Stimulated activated CD8-positive, alpha-beta memory T cell treated with anti-CD3 and anti-CD28 coated beads, Interleukin-12 subunit alpha, Interleukin-12 subunit beta, amount 100 ng/mL, for 1 hour (primary cell): Measurements from ENCODE around the gene LRRC52.

Experiments
- DNase-seq: peaks from one replicate; pipeline ENCODE4 v3.0.0-alpha.2; 2020; ENCODE audit warnings: low read depth

LRRC52 gene, protein sequence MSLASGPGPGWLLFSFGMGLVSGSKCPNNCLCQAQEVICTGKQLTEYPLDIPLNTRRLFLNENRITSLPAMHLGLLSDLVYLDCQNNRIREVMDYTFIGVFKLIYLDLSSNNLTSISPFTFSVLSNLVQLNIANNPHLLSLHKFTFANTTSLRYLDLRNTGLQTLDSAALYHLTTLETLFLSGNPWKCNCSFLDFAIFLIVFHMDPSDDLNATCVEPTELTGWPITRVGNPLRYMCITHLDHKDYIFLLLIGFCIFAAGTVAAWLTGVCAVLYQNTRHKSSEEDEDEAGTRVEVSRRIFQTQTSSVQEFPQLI

DNA sequence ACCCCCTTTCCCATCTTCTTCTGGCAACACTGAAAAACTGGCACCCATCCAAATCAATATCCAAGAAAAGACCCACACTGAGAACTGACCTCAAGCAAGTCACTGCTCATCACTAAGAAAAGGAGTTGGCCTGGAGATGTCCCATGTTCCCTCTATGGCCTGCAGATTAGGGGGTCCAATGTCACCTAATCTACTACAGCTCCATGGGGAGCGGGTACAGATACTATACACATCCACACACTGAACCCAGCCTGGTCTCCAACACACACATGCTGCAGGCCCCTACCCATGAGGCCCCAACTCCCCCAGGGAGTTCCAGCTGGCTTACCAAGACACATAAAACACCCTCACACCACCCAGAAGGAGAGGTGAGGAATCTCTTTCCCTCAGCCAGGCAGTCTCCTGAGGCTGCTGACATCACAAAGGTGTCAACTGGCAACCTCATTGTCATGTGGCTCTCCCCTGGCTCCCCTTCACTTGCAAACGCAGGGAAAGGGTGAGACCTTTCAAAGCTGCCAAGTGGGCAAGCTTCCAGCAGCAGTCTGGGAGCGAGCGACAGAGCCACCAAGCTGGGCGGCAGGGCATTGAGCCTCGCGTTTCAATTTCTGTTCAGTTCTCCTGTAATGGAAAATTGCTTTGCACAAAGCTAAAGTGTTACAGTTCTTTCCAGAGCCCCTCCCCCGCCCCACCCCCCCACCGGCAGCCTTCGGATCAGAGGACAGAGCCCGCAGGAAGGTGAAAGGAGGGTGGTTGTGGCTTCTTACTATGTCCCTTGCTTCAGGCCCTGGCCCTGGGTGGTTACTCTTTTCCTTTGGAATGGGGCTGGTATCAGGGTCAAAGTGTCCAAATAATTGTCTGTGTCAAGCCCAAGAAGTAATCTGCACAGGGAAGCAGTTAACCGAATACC, at the start of gene LRRC52:
LRRC52 (plus strand) TSS at position 469 of the 907 bp plus-strand sequence; CDS start at position 766, 297 bp downstream.
- DNase-seq, result no peak

DNA sequence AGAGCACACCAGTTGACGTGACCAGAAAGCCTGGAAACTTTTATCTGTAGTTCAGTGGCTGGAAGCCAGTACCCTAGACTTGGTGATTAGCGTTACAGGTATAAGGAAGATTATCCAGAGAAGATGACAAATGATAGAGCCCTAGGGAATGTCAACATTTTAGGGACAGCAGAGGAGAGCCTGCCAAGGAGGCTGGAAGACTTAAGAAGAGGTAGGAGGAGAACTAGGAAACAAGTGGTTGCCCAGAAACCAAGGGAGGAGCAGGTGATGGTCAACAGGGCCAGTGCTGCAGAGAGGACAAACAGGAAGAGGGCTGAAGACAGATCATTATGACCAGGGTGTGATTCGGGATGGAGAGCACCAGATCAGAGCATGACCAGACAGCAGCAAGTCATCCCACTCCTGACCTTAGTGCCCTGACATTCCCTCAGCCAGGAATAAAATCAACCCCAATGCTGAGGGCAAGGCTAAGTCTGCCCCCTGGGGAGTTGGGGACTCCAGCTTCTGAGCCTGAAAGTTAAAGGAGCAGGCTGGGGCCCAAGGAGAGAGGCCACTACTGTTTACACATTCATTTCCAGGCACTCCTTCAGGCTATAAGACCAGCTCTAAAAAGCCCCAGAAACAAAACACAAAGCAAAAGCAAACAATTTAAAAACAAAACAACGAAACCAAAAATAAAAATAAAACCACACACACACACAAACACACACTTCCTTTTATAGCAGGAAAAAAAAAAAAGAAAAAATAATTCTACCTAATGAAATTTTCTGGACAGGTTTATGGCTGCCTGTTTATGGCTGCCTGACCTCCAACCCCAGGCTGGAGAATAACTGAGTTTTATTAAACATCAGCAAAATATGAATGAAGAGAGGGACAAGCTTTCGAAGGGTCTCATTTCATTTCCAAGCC, 48.6 kb upstream of the LRRC52 start:
- DNase-seq, result no peak

DNA sequence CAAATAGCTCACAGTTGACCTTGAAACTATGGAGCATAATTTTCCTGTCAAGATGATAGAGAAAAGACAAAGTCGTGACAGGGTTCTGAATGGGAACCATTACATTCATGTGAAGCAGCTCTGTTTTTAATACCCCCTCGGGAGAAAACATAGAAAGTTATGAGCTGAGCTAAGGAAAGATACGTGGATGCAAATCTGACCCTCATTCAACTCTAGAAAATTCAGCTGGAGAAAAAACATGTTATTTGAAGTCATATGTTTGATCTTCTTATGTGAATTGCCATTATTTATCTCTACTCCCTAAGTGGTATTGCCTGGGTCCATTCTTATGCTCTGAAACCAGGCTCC, 48.0 kb upstream of the LRRC52 start:
- no peak for DNase-seq

DNA sequence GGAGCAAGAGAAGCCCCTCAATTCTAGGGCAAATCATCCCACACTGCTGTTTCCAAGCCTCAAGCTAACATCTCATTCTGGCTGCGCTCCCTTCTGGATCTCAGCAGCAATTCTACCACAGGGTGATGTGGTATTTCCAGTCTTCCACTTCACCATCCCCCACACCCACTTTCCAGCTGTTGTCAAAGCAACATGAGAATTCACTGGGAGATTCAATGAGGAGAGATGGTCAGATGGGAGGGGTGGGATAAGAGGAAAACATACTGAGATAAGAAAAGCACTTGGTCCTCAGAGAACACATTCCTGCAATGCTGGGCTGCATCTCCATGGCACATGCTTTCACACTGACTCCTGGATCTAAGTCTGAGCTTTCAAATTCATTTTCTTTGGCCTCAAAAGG, 47.3 kb upstream of the LRRC52 start:
- DNase-seq, result no peak

DNA sequence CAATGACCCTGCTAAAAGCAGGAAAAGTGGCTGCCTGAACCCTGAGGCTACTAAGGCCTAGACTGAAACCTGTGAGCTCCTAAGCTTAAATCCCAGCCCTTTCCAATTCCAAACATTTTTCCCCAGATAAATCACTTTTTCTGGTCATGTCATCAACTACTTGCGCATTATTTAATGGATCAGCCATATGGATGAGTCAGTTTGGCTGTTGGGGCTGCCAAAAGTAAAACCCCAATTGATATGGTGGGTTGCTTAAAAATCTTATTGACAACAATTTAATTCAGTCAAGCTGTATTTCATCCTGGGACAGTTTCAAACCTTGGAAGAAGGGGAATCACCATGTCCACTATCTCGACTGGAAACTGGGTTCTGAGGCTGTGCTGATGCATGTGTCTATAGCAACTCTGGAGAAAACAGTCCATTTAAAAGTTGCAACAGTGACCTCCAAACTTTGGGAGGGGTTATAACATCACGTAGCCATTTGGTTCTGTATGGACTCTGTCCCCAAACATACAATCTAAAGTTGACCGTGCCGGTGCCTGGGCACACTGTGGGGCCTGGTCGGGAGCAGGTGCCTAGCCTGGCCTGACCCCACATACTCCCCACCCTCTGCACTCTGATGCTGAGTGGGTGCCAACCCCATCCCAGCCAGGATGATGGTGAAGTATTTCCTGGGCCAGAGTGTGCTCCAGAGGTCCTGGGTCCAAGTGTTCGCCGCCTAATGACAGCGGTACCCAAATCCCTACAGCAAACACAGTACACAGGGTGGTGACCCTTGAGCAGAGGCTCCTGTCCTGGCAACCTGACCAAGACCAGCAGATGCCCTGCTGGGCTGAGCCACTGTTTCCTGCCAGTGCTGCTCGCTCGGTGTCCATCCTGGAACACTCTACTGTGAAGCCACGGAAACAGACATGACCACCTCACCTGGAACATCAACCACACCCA, 46.5 kb upstream of the LRRC52 start:
- no peak for DNase-seq

DNA sequence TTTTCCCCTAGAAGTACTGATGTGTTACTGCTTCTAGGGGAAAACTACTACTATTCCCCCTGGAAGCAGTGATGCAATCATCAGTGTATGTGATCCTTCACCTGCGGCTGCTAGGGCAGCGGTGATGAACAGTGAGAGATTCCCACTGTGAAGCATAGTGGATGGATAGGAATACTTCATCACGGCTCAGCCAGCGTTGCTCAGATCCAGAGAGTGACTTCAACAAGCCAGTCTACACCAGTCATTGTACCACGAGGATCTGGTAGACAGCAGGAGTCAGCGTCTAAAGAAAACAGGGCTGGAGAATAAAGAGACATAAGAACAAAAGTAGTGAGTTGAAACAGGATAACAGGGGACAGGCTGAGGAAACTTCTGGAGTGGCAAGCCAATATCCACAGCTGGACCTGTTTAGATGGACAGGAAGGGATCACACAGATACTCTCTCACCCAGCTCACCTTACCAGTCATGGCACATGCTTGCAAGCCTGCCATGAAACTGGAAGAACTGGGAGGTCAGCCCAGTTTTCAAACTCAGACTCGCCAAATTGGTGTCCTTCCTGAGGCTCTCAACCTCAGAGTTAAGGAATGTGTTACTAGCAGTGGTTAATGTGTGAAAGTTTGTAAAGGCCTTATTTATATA, 42.4 kb upstream of the LRRC52 start:
- no peak for DNase-seq

DNA sequence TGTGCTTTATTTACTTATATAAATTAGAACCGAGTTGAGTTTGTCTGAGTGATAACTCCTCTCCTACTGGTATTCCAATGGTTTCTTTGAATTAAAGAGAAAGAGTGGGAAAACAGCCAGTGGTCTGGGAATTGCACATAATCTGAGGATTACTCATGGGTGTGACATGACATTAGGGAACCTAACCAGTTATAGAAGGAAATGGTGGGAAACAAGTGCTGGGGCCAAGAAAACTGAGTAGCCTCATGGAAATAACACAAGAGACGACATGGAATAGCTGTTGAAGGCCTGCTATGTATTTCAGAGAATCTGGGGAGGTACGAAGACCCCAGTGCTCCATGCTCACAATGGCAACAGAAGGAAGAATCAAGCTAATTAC, 41.8 kb upstream of the LRRC52 start:
- no peak for DNase-seq

DNA sequence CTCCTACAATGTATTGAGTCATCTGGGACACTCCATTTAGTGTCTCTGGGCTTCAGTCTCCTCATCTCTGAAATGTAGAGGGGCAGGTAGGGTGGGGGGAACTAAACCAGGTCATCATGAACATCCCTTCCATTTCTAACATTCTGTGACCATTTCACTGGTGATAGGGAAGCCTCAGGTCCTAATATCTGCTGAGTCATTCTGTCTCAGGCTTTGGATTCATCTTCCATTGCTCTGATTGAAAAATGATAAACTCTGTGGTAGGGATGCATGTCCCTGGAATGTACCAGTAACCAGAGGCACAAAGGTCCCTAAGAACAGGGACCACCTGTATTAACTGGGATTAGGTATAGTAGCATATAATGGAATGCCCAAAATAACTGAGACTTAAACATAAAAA, 36.2 kb upstream of the LRRC52 start:
- DNase-seq, result no peak

DNA sequence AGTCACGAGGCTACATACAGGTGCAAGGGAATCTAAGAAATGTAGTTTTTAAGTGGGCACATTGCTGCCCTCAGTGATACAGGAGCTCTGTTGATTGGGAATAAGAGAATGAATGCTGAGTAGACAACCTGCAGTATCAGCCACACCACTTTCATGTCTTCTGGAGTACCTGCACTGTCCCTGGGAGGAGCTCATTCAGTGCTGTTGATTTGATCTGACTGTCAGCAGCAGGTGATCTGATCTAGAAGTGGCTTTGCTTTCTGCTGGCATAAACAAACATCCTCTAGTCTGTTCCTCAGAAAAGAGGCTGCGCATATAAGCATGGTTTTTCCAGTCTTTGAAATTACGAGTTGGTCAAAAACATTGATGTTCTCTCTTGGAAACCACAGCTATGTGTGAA, 35.5 kb upstream of the LRRC52 start:
- no peak for DNase-seq

DNA sequence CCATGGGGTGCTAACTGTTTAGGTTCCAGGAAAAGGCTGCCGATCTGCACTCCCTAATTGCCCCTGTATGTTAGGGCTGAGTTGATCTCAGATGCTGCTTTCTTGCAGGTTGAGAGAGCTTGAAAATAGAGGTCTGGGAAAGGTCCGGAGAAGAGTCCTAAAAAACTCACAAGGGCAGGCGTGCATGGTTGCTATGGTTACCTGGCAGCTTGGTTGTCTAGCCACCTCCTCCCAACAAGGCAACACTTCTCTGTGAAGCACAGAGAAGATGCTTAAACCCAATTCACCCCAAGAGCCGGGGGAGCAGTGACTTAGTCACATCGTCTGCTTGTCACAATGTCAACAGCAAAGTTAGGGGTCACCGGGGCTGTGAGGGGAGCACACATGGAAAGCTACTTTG, 31.0 kb upstream of the LRRC52 start:
- no peak for DNase-seq

DNA sequence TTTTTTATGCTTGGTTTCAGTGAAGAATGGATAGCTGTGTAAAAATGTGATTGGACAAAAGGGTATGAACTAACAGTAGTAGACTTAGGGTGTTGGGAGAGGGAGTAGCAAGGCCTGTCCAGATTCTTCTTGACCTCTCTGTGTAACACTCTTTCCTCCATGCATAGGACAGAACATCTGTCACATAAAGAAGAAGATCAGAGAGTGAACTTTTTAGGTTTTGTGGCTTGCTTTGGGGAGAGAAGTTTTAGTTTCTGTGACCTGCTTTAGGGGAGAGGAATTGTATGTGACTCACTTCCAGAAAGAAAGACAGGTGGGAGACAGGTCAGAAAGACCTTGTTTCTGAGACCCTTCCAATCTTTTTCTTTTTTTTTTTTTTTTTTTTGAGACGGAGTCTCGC, 27.3 kb upstream of the LRRC52 start:
- no peak for DNase-seq

DNA sequence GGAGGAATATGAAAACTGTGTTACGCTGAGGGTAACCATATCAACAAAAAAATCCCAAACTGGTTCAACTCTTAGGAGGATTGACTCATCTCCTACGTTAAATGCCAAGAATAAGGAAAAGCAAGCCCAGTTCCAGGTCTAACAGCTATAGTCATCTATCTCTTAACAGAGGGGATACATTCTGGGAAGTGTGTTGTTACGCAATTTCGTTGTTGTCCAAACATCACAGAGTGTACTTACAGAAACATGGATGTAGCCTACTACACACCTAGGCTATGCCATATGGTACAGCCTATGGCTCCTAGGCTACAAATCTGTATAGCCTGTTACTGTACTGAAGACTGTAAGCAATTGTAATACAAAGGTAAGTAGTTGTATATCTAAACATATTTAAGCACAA, 23.2 kb upstream of the LRRC52 start:
- DNase-seq, result no peak

DNA sequence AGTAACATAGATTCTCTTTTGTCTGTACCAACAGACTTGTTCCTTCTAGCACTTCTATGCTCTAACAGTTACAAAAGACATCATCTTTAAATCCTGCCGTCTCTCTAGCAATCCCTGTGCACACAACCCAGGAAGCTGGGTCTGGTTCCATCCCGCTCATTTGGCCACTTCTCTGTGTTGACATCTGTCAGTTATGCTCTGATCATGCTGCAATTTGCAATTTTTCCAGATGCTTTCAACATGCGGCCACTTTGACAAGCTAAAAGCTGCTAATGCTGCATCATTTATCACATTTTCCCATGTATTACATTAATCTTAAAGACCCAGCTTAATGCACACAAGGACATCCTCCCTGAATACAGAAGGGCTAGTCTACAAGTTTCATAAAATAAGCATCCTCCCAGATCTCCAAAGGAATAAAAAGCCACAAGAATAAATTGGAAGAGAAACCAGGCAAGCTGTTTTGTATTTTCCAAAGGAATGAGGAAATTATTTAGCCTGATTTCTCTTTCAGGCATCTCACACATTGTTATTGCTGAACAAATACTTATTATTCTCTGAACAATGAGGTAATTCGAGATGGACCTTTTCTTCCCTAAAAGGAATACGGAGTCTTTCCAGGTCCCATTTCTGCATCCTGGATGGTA, 19.0 kb upstream of the LRRC52 start:
- DNase-seq, result no peak

DNA sequence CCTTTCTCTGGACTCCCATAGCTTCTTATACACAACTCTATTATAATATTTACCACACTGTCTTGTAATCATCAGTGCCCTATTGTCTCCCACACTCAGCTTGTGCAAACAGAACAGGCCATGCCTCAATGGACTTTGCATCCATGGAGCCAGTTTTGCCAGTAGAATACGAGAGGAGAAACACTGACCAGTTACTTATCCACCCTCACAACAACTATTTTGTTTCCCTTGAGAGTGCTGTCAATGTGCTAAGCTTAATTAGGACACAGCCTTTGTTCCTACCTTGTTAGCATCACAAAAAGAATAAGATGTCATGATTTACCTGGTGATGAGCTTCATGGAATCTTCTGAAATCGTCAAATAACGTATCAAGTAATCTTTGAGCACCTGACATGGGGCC, 18.1 kb upstream of the LRRC52 start:
- DNase-seq, result no peak

DNA sequence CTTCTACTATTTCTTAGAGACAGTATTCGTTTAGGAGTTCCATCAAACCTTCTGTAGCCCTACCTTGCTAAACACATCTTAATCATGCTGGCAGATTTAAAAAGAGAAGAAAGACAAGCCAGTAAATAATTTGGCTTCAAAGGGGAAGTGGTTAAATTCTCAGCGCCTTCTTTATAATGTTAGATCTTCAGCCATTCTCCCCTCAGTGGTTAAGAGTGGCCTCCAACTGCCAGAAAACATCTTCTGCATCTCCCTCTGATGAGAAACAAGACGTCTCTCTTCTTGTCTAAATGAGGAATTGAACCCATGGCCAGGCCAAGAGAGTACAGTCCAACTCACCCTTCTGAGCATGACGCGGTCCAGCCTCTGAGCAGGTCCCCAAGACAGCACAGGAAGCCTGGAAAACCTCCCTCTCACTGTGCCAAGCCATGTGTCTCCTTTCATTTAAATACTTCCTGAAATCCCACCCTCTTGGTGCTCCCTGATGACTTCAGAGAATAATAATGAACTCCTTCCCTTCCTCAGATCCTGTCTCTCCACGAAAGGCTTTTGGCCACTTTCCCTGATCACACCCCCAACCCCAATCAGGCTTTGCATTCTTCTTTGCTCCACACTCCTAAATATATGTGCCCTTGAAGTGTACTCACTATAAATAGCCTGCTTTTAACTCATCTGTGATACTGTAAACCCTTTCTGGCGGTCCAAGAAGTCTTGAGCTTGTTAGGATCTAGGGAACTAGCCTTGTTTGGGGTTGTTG, 16.4 kb upstream of the LRRC52 start:
- DNase-seq, result no peak

DNA sequence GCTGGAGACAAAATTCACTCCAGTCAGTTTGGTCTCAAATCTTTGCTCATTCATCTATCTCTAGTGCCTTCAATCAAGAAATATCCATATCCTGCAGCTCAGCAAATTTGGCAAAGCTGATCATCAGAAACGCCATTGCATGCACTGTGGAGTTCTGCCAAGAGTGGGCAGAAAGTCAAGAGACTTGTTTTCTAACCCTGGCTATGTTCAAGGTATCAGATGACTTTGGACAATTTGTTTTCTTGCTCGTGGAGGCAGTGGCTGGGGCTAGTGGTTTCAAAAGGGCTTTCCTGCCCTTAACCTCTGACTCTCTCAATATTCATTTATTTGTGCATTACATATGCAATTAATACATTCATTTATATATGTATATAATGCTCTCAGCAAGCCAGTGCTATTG, 12.8 kb upstream of the LRRC52 start:
- no peak for DNase-seq

DNA sequence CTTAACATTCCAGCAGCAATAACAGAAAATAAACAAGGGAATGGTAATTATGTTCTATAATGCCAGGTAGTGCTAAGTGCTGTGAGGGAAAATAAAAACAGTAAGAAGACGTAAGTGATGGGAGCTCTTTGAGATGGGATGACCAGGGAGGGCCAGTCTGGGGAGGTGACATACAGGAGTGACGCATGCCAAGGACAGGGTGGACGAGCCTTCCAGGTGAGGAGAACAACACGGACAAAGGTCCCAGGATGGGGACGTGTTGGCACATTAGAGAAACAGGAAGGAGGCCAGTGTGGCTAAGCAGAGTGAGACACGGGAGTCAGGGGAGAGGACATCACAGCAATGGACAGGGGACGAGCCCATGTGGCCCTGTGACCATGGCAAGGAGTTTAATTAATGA, 11.7 kb upstream of the LRRC52 start:
- no peak for DNase-seq

DNA sequence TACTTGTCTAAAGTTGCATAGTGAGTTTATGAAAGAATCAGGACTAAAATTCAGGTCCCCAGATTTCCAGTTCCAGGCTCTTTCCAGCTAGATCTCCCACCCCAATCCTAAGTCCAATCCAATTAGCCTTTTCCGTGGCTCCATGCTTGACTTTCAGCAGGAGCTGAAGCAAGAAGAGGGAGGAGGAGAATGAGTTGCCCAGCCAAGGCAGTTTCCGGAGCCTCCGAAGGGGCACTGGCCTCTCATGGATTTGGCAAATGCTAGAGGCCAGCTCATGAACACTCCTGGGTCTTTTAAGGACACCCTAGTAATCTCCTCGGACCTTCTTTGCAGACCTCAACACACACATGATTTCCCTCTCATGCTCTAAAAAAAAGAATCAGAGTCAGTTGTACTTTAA, 10.5 kb upstream of the LRRC52 start:
- DNase-seq, result no peak

DNA sequence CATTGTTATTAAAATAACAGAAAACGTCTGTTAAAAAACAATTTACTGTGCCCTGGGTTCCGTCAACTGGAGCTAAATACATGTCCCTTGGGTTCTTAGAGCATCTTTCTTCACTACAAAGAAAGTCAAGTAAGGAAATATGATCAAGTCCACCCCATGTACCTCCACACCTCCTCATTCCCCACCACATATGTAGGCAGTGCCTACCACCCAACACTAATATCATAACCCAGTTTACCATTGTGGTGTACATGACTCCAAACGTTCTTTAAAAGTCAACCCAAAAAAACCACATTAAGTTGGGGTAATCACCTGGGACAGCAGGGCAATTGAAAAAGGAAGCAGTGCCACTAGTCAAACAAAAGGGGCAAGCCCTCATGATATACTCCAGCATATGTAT, 7.8 kb upstream of the LRRC52 start:
- DNase-seq, result no peak
